Measurements from ENCODE around the gene FAM234B. TPM values are rescaled to one million over a fixed set of nuclear protein-coding genes. Genes with fewer than 3 reads are reported as not detected.

The FAM234B gene
- total and polyA plus RNA-seq, 2 of the 8 experiments (the other 6 are each of a cell fraction or from before 2014, with no cell fraction given): 12.5 to 29.1 TPM

DNA sequence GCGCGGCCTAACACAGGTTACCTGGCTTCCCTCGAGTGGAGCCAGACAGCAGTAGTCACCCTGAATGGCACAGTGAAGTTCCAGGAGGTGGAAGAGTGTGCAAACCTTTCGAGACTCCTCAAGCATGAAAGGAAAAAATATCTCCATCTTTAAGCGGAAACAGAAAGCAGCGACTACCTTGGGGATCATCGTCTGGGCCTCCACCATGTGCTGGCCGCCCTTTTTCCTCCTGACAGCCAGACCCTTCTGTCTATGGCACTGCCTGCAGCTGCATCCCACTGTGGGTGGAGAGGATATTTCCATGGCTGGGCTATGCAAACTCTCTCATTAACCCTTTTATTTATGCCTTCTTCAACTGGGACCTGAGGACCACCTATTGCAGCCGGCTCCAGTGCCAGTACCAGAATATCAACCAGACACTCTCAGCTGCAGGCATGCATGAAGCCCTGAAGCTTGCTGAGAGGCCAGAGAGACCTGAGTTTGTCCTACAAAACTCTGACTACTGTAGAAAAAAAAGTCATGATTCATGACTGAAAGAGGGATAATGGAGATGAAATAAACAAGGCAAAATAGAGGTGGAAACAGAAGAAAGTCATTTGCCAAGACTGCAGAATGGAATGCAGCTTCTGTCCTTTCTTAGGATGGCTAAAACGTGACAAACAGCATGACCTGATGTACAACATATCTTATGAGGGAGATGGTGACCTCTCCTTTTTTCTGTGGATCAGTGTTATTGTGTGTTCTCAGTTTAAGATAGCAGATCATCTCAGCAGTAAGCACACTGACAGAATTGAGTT lies 41.7 kb upstream of the FAM234B start (continued):
- TF ChIP-seq, protein P1, sequence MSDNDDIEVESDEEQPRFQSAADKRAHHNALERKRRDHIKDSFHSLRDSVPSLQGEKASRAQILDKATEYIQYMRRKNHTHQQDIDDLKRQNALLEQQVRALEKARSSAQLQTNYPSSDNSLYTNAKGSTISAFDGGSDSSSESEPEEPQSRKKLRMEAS (IDR thresholded peaks at IDR 0.05): peak; percentile 87
- TF ChIP-seq SP4 (IDR thresholded peaks at IDR 0.05; ENCODE audit: low read length) (no peak), TAF7 (optimal IDR thresholded peaks at IDR 0.05; ENCODE audit: borderline replicate concordance, low read depth, low read length) (no peak), CEBPB (IDR thresholded peaks at IDR 0.05; ENCODE audit: low read depth, low read length) (no peak), SIX5 (IDR thresholded peaks at IDR 0.05; ENCODE audit: low read depth, low read length) (no peak)
